GM10847 (cell line): ENCODE results near the gene REXO4.

ENCODE experiments used
- POLR2A ChIP-seq: IDR thresholded peaks from 2 replicates; pipeline ENCODE4 v1.6.1; 2011; ENCODE audit not compliant: insufficient read length; ENCODE audit errors: extremely low read depth

Gene REXO4

GRCh38 chr9:133405508-133406438 lies 12.0 kb downstream of the REXO4 start:
- TF ChIP-seq POLR2A = no peak

- no peak for TF ChIP-seq POLR2A
These were observed 13.3 kb downstream of the REXO4 start for GRCh38 chr9:133404454-133405002.

- no peak for TF ChIP-seq POLR2A
These were observed 13.9 kb downstream of the REXO4 start for GRCh38 chr9:133403766-133404453.

GRCh38 chr9:133402689-133403088 lies 15.1 kb downstream of the REXO4 start:
- no peak for TF ChIP-seq POLR2A

GRCh38 chr9:133401588-133401987 lies 16.2 kb downstream of the REXO4 start:
- no peak for TF ChIP-seq POLR2A

GRCh38 chr9:133400292-133400691 lies 17.5 kb downstream of the REXO4 start:
- TF ChIP-seq POLR2A = no peak

- TF ChIP-seq POLR2A = no peak
These were observed 19.9 kb downstream of the REXO4 start for GRCh38 chr9:133397895-133398294.

GRCh38 chr9:133397370-133397769 lies 20.4 kb downstream of the REXO4 start:
- TF ChIP-seq POLR2A = no peak

GRCh38 chr9:133396952-133397351 lies 20.9 kb downstream of the REXO4 start:
- no peak for TF ChIP-seq POLR2A

GRCh38 chr9:133394687-133395271 lies 23.0 kb downstream of the REXO4 start:
- TF ChIP-seq POLR2A = no peak

- no peak for TF ChIP-seq POLR2A
These were observed 24.4 kb downstream of the REXO4 start for GRCh38 chr9:133393399-133393798.

GRCh38 chr9:133390713-133391112 lies 27.1 kb downstream of the REXO4 start:
- no peak for TF ChIP-seq POLR2A

- no peak for TF ChIP-seq POLR2A
These were observed 28.2 kb downstream of the REXO4 start for GRCh38 chr9:133389562-133389961.

- TF ChIP-seq POLR2A = no peak
These were observed 28.7 kb downstream of the REXO4 start for GRCh38 chr9:133389025-133389557.

GRCh38 chr9:133387680-133388079 lies 30.1 kb downstream of the REXO4 start:
- TF ChIP-seq POLR2A = no peak
